ENCODE results near the gene LTBR. TPM values are rescaled to one million over a fixed set of nuclear protein-coding genes. Genes with fewer than 3 reads are reported as not detected.
"Not testable (repeated sequence)": the region's sequence is repeated elsewhere in the genome, so short reads cannot be mapped to it uniquely, and the experiment has no call there.

Gene LTBR
- total RNA-seq (10 to 100 TPM in 1 of 2 donors, 1 to 10 TPM in 1; 6.8 to 43.5 TPM), polyA plus RNA-seq (ENCODE audit: insufficient read length in 2 of 2) (10 to 100 TPM; 17.7 to 24.5 TPM)
- long read RNA-seq, donor 1, partial matches to known transcripts: 0 of 3 reads
- long read RNA-seq, donor 1, other reads (novel, unspliced or antisense): 0 of 3 reads
- long read RNA-seq, donor 2: 0 reads
- long read RNA-seq, donor 3, partial matches to known transcripts: 0 of 2 reads
- long read RNA-seq, donor 3, other reads (novel, unspliced or antisense): 0 of 2 reads
- long read RNA-seq, donor 4, transcript LTBR-201 (10 exons, 2,260 nt): major isoform, 9 of 36 reads
- long read RNA-seq, donor 4, partial matches to known transcripts: 24 of 36 reads
- long read RNA-seq, donor 4, other reads (novel, unspliced or antisense): 0 of 36 reads

DNA sequence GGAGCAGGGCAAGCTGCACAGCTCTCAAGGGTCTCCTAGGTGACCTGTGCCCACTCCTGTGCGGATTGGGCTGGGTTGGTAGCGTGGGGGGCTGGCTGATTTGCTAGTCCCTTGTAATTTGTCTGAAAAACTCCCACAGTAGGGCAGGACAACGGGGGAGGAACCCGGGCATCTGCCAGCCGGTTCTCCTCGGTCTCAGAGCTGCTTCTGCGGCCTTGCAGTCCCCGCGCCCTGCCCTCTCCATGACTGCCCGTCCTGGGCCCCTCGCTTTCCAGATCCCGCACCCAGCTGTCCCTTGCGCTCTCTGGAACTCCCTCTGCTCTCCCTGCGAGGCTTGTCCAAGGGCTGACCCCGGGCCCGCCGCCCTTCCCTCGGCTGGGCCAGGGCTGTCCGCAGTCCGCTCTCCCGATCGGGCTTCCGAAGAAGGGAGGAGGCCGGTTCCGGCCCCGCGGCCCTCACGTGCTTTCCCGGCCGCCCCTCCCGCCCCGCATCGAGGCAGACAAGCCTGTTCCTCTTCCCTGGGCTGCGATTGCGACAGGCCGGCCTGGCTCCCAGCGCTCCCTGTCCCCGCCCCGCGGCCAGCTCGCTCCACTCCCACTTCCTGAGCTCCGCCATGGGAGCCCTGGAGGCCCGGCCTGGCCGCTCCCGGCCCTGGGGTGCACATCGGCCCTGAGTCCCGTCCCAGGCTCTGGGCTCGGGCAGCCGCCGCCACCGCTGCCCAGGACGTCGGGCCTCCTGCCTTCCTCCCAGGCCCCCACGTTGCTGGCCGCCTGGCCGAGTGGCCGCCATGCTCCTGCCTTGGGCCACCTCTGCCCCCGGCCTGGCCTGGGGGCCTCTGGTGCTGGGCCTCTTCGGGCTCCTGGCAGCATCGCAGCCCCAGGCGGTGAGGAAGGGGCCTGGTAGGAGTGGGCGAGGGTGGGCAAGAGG, at the start of gene LTBR:
Gene LTBR (plus strand): TSS at position 591 of the 927 bp plus-strand sequence. CDS start 197 bp downstream, at position 788.
- Histone ChIP-seq H3K36me3 (ENCODE audit: control insufficient read depth, insufficient read depth, low read length) (peaks cover 10% of the 10 kb centered on the region), H3K4me1 (ENCODE audit: control insufficient read depth, insufficient read depth, low read length) (peaks cover 22% of the 10 kb centered on the region), H3K4me3 (ENCODE audit: low read depth, low read length) (peak within 1 kb of the TSS; percentile 50), H3K9me3 (ENCODE audit: control insufficient read depth, insufficient read depth, low read length) (no peaks in the 10 kb centered on the region), H3K27me3 (ENCODE audit: control insufficient read depth, insufficient read depth, low read length) (peaks cover 2% of the 10 kb centered on the region), H3K27ac (ENCODE audit: low read depth, low read length) (peak within 1 kb of the TSS; percentile 78)
- 31% methylated on average over 56 of the region's 62 CpGs for WGBS (ENCODE audit: insufficient coverage)
- peak; percentile 8 to 85 (median 26) for DNase-seq (ENCODE audit: low read depth in 4 of 6, low spot score in 6 of 6)

DNA sequence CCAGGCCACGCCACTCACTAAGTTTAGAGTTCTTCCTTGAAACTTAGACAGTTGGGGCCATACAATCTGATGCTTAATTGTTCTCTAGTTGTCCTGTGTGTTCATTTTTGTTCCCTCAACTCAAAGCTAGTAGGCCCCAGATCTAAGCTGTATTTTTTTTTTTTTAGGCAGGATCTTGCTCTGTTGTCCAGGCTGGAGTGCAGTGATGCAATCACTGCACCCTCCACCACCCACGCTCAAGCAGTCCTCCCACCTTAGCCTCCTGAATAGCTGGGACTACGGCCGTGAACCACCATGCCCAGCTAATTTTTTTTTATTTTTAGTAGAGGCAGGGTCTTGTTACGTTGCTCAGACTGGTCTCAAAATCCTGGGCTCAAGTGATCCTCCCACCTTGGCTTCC, 49.6 kb upstream of the LTBR start:
- DNase-seq (ENCODE audit: low read depth in 4 of 6, low spot score in 6 of 6): no peak
- Histone ChIP-seq H3K9me3 (ENCODE audit: control insufficient read depth, insufficient read depth, low read length) (no peaks in the 10 kb centered on the region), H3K4me3 (ENCODE audit: low read depth, low read length) (no peak overlapping the region), H3K36me3 (ENCODE audit: control insufficient read depth, insufficient read depth, low read length) (peaks cover 28% of the 10 kb centered on the region), H3K27me3 (ENCODE audit: control insufficient read depth, insufficient read depth, low read length) (no peaks in the 10 kb centered on the region), H3K27ac (ENCODE audit: low read depth, low read length) (no peak overlapping the region), H3K4me1 (ENCODE audit: control insufficient read depth, insufficient read depth, low read length) (peaks cover 45% of the 10 kb centered on the region)
- WGBS (ENCODE audit: insufficient coverage): 100% methylated on average over 1 of the region's 5 CpGs

DNA sequence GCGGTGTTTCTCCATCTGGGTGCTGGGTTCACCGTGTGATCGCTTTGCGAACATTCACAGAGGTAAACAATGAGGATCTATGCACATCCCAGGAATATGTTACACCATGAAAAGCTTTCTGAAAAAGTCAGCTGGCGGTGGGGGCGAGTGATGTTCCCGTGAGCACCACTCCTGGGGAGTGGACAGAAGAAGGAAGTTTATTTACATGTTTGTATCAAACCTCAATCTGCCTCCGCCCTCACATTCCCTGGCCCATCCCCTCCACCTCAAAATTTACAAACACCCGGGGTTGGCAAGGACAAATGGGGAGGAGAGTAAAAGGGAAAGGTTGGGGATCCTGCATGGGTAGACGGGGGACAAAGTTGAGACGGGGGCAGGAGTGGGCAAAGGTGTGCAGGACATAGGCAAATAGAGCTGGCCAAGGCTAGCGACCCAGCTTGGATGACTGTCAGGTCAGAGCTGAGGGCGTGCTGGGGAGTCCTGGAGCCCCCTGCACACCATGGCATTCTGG, 49.0 kb upstream of the LTBR start:
- no peaks in the 10 kb centered on the region for H3K9me3 ChIP-seq (ENCODE audit: control insufficient read depth, insufficient read depth, low read length)
- no peak overlapping the region for H3K4me3 ChIP-seq (ENCODE audit: low read depth, low read length)
- peaks cover 45% of the 10 kb centered on the region for H3K4me1 ChIP-seq (ENCODE audit: control insufficient read depth, insufficient read depth, low read length)
- H3K27ac ChIP-seq (ENCODE audit: low read depth, low read length): peak overlapping the region; percentile 96
- DNase-seq (ENCODE audit: low read depth in 4 of 6, low spot score in 6 of 6): no peak
- no peaks in the 10 kb centered on the region for H3K27me3 ChIP-seq (ENCODE audit: control insufficient read depth, insufficient read depth, low read length)
- WGBS (ENCODE audit: insufficient coverage): 62% methylated on average over 4 of the region's 13 CpGs
- H3K36me3 ChIP-seq (ENCODE audit: control insufficient read depth, insufficient read depth, low read length): peaks cover 22% of the 10 kb centered on the region

DNA sequence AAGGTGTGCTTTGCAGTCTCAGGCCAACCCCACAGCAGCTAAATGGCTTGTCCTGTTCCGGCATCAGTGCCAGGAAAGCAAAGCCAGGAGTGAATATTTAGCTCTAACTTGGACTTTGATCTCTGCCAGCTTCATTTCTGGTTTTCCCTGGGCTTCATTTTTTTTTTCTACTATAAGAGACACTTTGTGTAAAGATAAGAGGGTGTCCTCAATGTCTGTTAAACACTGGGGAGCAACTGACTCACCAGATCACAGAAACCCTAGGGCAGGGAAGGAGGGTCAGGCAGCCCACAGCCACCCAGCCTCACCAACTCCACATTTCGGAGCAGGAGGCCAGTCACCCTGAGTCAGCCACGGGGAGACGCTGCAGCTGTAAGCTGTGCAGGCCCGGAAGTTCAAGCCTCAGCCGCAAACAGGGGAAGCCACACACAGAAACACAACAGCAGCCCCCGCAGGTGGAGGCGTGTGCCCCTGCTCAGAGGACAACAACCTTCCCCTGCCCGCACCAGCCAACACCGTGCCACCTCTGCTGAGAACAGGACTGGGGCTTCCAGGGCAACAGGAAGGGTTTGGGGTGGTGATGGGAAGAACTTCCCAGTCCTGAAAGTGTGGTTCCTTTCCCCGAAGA, 48.4 kb upstream of the LTBR start:
- no peaks in the 10 kb centered on the region for H3K27me3 ChIP-seq (ENCODE audit: control insufficient read depth, insufficient read depth, low read length)
- 31% methylated on average over 7 of the region's 11 CpGs for WGBS (ENCODE audit: insufficient coverage)
- peaks cover 18% of the 10 kb centered on the region for H3K36me3 ChIP-seq (ENCODE audit: control insufficient read depth, insufficient read depth, low read length)
- DNase-seq (ENCODE audit: low read depth in 4 of 6, low spot score in 6 of 6): peak in 1 of 6 donors; percentile 47
- peaks cover 50% of the 10 kb centered on the region for H3K4me1 ChIP-seq (ENCODE audit: control insufficient read depth, insufficient read depth, low read length)
- H3K4me3 ChIP-seq (ENCODE audit: low read depth, low read length): peak overlapping the region; percentile 34
- H3K9me3 ChIP-seq (ENCODE audit: control insufficient read depth, insufficient read depth, low read length): no peaks in the 10 kb centered on the region
- peak overlapping the region; percentile 96 for H3K27ac ChIP-seq (ENCODE audit: low read depth, low read length)

- H3K4me3 ChIP-seq (ENCODE audit: low read depth, low read length): peak overlapping the region; percentile 34
These were observed 47.7 kb upstream of the LTBR start for GRCh38 chr12:6336079-6336888.

GRCh38 chr12:6336889-6337853, 46.8 kb upstream of the LTBR start:
- Histone ChIP-seq H3K36me3 (ENCODE audit: control insufficient read depth, insufficient read depth, low read length) (peaks cover 17% of the 10 kb centered on the region), H3K4me3 (ENCODE audit: low read depth, low read length) (peak overlapping the region; percentile 34), H3K9me3 (ENCODE audit: control insufficient read depth, insufficient read depth, low read length) (no peaks in the 10 kb centered on the region), H3K27me3 (ENCODE audit: control insufficient read depth, insufficient read depth, low read length) (no peaks in the 10 kb centered on the region), H3K27ac (ENCODE audit: low read depth, low read length) (peak overlapping the region; percentile 96), H3K4me1 (ENCODE audit: control insufficient read depth, insufficient read depth, low read length) (peaks cover 66% of the 10 kb centered on the region)
- DNase-seq (ENCODE audit: low read depth in 4 of 6, low spot score in 6 of 6): no peak
- whole genome bisulfite sequencing (ENCODE audit: insufficient coverage): 35% methylated on average over 4 of the region's 15 CpGs

More at GRCh38 chr12:6336079-6336888, 47.7 kb upstream of the LTBR start:
- Histone ChIP-seq H3K4me1 (ENCODE audit: control insufficient read depth, insufficient read depth, low read length) (peaks cover 57% of the 10 kb centered on the region), H3K9me3 (ENCODE audit: control insufficient read depth, insufficient read depth, low read length) (no peaks in the 10 kb centered on the region), H3K27ac (ENCODE audit: low read depth, low read length) (peak overlapping the region; percentile 96), H3K27me3 (ENCODE audit: control insufficient read depth, insufficient read depth, low read length) (no peaks in the 10 kb centered on the region), H3K36me3 (ENCODE audit: control insufficient read depth, insufficient read depth, low read length) (peaks cover 17% of the 10 kb centered on the region)
- peak in 4 of 6 donors; percentile 49 to 92 (median 54) for DNase-seq (ENCODE audit: low read depth in 4 of 6, low spot score in 6 of 6)
- WGBS (ENCODE audit: insufficient coverage): 14% methylated on average over 9 of the region's 12 CpGs

DNA sequence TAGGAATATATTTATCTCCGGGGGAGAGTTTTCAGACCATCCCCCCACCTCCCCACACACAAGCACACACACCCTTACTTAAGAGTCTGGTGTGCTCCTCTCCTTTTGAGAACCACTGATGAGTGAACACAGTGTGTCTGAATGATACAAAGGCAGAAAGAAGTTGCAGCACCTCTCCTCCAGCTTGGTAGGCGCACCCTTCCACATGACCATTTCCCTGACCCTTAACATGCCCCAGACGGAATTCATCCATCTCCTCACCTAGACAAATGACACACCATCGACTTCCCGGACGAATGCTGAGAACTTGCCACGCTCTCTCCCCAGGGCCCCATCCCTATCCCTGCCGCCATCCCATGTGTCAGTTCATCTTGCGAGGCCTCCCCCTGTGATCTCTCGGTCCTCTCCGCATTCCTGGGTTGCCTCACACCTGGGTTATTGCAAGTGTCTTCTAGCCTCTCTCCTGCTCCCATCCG, 46.0 kb upstream of the LTBR start:
- DNase-seq (ENCODE audit: low read depth in 4 of 6, low spot score in 6 of 6): no peak
- WGBS (ENCODE audit: insufficient coverage): 71% methylated on average over 11 of the region's 12 CpGs
- Histone ChIP-seq H3K4me1 (ENCODE audit: control insufficient read depth, insufficient read depth, low read length) (peaks cover 71% of the 10 kb centered on the region), H3K27me3 (ENCODE audit: control insufficient read depth, insufficient read depth, low read length) (no peaks in the 10 kb centered on the region), H3K27ac (ENCODE audit: low read depth, low read length) (peak overlapping the region; percentile 96), H3K9me3 (ENCODE audit: control insufficient read depth, insufficient read depth, low read length) (no peaks in the 10 kb centered on the region), H3K36me3 (ENCODE audit: control insufficient read depth, insufficient read depth, low read length) (peaks cover 12% of the 10 kb centered on the region), H3K4me3 (ENCODE audit: low read depth, low read length) (no peak overlapping the region)

GRCh38 chr12:6338536-6338935, 45.4 kb upstream of the LTBR start:
- H3K9me3 ChIP-seq (ENCODE audit: control insufficient read depth, insufficient read depth, low read length); H3K4me3 ChIP-seq (ENCODE audit: low read depth, low read length); DNase-seq (ENCODE audit: low read depth in 4 of 6, low spot score in 6 of 6); H3K36me3 ChIP-seq (ENCODE audit: control insufficient read depth, insufficient read depth, low read length); H3K27me3 ChIP-seq (ENCODE audit: control insufficient read depth, insufficient read depth, low read length): not testable (repeated sequence)
- peaks cover 74% of the 10 kb centered on the region for H3K4me1 ChIP-seq (ENCODE audit: control insufficient read depth, insufficient read depth, low read length)
- 91% methylated on average over 3 of the region's 8 CpGs for WGBS (ENCODE audit: insufficient coverage)
- peak overlapping the region; percentile 96 for H3K27ac ChIP-seq (ENCODE audit: low read depth, low read length)

Data from spinal cord (tissue), 10 donors.